ENCODE measurements around the gene TEX48.

Gene TEX48

DNA sequence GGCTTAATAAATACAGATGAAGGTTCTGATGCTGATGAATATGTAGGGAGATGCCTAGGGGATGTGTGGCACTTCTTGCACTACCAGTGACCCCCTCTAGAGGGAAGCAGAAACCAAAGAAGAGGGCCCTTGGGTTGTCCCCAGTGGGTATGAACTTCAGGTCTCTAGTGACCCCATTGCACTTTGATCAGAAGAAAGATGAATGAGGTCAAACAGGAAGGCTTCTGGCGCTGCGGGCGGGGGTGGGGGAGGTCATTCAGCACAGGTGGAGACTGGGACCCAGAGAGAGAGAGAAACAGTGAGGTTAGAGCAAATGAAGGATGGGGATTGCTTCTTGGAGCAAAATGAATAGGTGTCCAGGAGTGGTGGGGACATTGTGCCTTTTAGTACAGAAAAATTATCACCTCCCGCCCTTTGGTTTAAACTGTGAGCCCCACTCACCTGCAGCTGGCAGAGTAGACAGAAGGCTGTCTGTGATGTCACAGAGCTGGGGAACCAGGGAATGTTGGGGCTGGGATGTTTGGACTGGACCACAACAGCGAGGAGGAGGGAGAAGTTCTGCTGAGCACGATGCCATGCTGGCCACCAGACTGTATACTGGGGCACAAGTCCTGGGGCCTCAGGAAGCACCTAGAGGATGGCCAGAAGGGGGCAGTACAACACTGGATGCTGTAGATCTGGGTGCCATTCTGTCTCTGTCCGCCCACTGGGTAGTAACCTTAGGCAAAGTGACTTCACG lies at the start of gene TEX48:
Gene TEX48, minus strand, starts transcription at position 599 of the 739 bp plus-strand sequence. CDS start 10,469 bp downstream, outside the sequence.
- peak; percentile 79 for DNase-seq (ENCODE audit: low spot score)

GRCh38 chr9:114731701-114732100 lies 49.7 kb upstream of the TEX48 start:
- DNase-seq (ENCODE audit: low spot score), result no peak

GRCh38 chr9:114729706-114730105 lies 47.7 kb upstream of the TEX48 start:
- no peak for DNase-seq (ENCODE audit: low spot score)

GRCh38 chr9:114725930-114726329 lies 43.9 kb upstream of the TEX48 start:
- no peak for DNase-seq (ENCODE audit: low spot score)

DNA sequence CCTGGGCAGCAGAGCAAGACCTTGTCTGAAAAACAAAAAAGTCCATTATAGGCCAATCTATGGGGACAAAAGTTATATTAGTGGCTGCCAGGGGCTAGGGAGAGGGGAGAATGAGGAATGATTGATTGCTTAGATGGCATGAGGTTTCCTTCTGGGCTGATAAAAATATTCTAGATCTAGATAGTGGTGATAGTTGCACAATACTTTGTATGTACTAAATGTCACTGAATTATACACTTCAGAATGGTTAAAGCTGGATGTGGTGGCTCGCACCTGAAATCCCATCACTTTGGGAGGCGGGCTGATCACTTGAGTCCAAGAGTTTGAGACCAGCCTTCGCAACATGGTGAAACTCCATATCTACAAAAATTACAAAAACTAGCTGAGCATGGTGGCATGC lies 42.8 kb upstream of the TEX48 start:
- no peak for DNase-seq (ENCODE audit: low spot score)

- DNase-seq (ENCODE audit: low spot score), result no peak
These were observed 41.9 kb upstream of the TEX48 start for GRCh38 chr9:114723931-114724330.

DNA sequence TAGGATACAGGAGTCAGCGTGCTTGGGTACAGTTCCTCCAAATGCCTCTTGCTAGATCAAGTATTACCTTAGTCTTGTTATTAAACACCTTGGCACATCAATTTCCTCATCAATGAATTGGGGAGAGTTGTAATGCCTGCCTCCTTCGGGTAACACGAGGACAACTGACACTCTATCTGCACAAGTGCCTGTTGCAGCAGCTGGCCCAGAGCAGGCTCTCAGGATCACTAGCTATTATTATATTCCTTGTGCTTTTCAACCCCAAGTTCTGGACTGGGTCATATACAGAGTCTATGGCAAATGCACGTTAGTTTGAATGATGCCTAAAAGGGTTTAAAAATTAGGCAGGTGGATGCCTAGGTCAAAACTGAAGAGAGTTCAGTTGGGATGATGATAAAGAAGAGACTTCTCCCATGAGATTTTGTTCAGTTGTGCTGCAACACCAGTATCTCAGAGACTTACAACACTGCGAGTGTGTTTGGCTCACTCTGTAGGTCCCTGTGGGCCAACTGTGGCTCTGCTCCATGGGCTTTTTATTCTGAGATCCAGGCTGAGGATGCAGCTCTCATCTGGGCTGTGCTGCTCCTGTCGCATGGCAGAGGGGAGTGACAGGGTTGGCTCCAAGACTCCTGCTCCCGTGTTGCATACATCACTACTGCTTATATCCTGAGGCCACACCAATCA lies 41.1 kb upstream of the TEX48 start:
- DNase-seq (ENCODE audit: low spot score), result no peak

- DNase-seq (ENCODE audit: low spot score), result no peak
These were observed 40.2 kb upstream of the TEX48 start for GRCh38 chr9:114722081-114722621.

- DNase-seq (ENCODE audit: low spot score), result peak; percentile 65
These were observed 39.6 kb upstream of the TEX48 start for GRCh38 chr9:114721491-114722079.

GRCh38 chr9:114720086-114720676 lies 38.2 kb upstream of the TEX48 start:
- DNase-seq (ENCODE audit: low spot score), result peak; percentile 86

- peak; percentile 93 for DNase-seq (ENCODE audit: low spot score)
These were observed 37.3 kb upstream of the TEX48 start for GRCh38 chr9:114719290-114719689.

GRCh38 chr9:114718801-114719221 lies 36.8 kb upstream of the TEX48 start:
- peak; percentile 96 for DNase-seq (ENCODE audit: low spot score)

- DNase-seq (ENCODE audit: low spot score), result no peak
These were observed 36.0 kb upstream of the TEX48 start for GRCh38 chr9:114717908-114718486.

DNA sequence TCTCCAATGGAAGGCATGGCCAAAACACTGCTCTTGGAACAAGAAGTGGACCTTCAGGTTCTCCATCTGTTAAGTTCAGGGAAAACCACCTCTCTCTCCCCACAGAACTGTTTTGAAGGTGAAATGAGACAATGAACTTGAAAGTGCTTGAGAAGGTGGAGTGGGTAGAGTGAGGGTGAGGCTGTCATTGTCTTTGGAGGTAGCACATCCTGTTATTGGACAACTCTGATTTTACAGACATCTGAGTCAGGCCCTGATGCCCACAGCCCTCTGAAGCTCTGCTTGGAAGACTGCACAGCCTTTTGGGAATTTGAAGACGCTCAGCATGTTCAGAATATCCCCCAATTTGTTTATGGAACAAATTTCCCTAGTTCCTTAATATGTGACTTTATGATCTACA lies 27.6 kb upstream of the TEX48 start:
- no peak for DNase-seq (ENCODE audit: low spot score)

GRCh38 chr9:114706711-114707110 lies 24.7 kb upstream of the TEX48 start:
- no peak for DNase-seq (ENCODE audit: low spot score)

DNA sequence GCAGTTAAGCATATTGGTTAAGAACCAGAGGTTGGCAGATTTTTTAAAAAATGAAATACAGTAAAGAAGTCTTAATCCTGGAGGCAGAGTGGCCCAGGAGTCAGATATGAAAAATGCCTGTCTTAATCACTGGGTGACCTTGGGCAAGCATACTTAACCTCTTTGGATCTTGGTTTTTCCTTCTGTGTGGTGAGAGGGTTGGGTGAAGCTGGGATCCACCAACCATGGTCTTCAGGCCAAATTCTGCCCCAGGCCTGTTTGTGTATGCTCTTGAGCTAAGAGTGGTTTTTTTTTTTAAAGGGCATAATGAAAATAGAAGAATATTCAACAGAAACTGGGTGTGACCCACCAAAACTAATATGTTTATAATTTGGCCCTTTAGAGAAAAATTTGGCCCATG lies 20.0 kb upstream of the TEX48 start:
- DNase-seq (ENCODE audit: low spot score), result no peak

DNA sequence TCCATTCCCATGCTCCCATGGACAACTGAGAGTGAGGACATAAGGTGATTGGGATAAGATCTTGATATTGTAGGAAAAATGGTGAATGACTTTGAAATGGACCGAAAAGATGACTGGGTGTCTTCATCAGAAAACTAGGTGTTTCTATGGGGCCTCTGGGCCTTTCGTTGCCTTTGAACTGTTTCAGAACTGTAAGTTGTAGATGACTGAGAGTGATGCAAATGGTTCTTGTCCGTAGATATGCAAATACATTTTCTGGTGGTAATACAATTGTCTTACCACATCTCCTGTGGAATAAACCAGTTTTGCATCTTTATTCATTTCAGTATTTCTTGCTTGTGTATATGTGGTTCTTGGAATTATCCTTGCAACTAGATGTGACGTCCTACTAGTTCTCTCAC lies 16.0 kb upstream of the TEX48 start:
- DNase-seq (ENCODE audit: low spot score), result no peak

DNA sequence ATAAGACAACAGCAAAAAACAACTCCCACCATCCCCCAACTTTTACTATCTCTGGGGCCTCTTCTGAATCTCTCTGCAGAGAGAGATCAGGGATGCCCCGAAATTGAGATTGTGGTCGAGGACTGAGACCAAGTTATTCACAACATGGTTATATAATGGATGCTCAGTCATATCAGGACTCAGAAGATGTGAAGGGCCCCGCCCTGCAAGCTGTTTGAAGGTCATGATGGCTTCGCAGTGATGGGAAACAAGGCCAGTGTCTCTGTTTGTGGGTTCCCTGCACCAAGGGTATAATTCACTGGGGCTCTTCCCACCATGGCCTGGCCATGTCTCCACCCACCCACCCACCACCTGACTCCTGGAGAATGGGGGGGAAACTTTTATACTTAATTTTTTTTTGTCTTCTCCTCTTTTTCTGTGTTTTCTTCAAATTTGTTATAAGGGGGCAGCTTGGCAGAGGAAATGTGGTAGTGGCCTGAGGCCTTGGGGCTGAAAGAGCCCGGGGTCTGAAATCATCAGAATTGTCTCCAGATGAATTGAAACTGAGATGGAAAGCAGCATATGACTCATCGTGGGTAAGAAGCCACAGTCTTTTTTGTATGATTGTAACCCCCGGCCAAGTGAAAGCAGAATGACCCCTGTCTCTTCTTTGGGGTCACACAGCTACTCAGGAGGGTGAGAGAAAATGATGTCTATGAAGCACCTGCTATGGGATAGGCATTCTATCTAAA lies 15.0 kb upstream of the TEX48 start:
- peak; percentile 58 for DNase-seq (ENCODE audit: low spot score)

DNA sequence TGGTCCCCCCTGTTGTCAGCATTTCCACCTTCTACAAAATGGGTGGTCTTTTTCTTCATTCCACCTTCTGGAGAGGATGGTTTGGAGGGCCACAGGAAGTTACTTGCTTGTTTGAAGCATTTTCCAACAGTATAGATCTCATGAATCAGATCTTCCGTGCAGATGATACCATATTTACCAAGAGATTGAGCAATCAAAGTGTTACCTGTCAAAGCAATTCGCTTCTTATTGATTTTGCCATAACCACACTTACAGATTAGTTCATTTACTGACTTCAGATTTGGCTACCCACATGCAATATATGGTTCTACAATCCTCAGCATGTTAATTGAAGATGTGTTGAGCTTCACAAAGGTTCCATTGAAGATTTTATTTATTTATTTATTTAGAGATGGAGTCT lies 14.0 kb upstream of the TEX48 start:
- no peak for DNase-seq (ENCODE audit: low spot score)

- DNase-seq (ENCODE audit: low spot score), result no peak
These were observed 12.8 kb upstream of the TEX48 start for GRCh38 chr9:114694719-114695269.

- DNase-seq (ENCODE audit: low spot score), result peak; percentile 82
These were observed 12.2 kb upstream of the TEX48 start for GRCh38 chr9:114694146-114694545.

Measured in kidney tubule cell (primary cell).